Trophoblast cell (in vitro differentiated cells and primary cell): ENCODE measurements around the gene SHFL.

Experiments used
- DNase-seq, 2 donors: peaks; one replicate each; pipeline ENCODE4 v3.0.0-alpha.2; 2016
- H2AFZ ChIP-seq: 2 replicates; pipeline ENCODE4 v1.6.1; 2013; ENCODE audit warnings: low read length, moderate library complexity, mild to moderate bottlenecking; ENCODE audit not compliant: insufficient read depth, poor library complexity
- H2AK5ac ChIP-seq: 2 replicates; pipeline ENCODE4 v1.6.1; 2013; ENCODE audit warnings: mild to moderate bottlenecking, low read length
- H2BK120ac ChIP-seq: 2 replicates; pipeline ENCODE4 v1.6.1; 2013; ENCODE audit warnings: low read length, mild to moderate bottlenecking, moderate library complexity; ENCODE audit not compliant: insufficient read depth, poor library complexity
- H2BK12ac ChIP-seq: 2 replicates; pipeline ENCODE4 v1.6.1; 2013; ENCODE audit warnings: mild to moderate bottlenecking, low read length, moderate library complexity
- H2BK5ac ChIP-seq: 2 replicates; pipeline ENCODE4 v1.6.1; 2013; ENCODE audit warnings: low read length, low read depth, moderate library complexity, mild to moderate bottlenecking; ENCODE audit not compliant: poor library complexity
- H3K14ac ChIP-seq: 2 replicates; pipeline ENCODE4 v1.6.1; 2013; ENCODE audit warnings: mild to moderate bottlenecking, low read length
- H3K18ac ChIP-seq: 2 replicates; pipeline ENCODE4 v1.6.1; 2013; ENCODE audit warnings: mild to moderate bottlenecking, low read length
- H3K23ac ChIP-seq: 2 replicates; pipeline ENCODE4 v1.6.1; 2013; ENCODE audit warnings: low read length
- H3K27ac ChIP-seq: 2 replicates; pipeline ENCODE4 v1.5.1; 2013; ENCODE audit warnings: low read depth, mild to moderate bottlenecking, inconsistent platforms, low read length, moderate library complexity
- H3K27me3 ChIP-seq: 2 replicates; pipeline ENCODE4 v1.6.1; 2013; ENCODE audit warnings: inconsistent platforms, mild to moderate bottlenecking, low read length, moderate library complexity; ENCODE audit not compliant: insufficient read depth
- H3K36me3 ChIP-seq, 2 experiments: 1 replicate in 1 of 2; 2 replicates in 1 of 2; pipeline ENCODE4 v1.6.1; 2013; ENCODE audit warnings: low read length in 2 of 2, mild to moderate bottlenecking in 2 of 2, moderate library complexity in 1 of 2; ENCODE audit not compliant: insufficient read depth in 2 of 2, control insufficient read depth in 1 of 2
- H3K4ac ChIP-seq: 2 replicates; pipeline ENCODE4 v1.6.1; 2013; ENCODE audit warnings: low read depth, mild to moderate bottlenecking, low read length, moderate library complexity
- H3K4me1 ChIP-seq, 2 experiments: 1 replicate in 1 of 2; 2 replicates in 1 of 2; pipeline ENCODE4 v1.6.1; 2013; ENCODE audit warnings: low read length in 2 of 2, mild to moderate bottlenecking in 2 of 2, moderate library complexity in 1 of 2; ENCODE audit not compliant: insufficient read depth in 2 of 2, control insufficient read depth in 1 of 2
- H3K4me2 ChIP-seq: 2 replicates; pipeline ENCODE4 v1.6.1; 2013; ENCODE audit warnings: inconsistent platforms, mild to moderate bottlenecking, low read length, moderate library complexity
- H3K4me3 ChIP-seq: 2 replicates; pipeline ENCODE4 v1.5.1; 2013; ENCODE audit warnings: mild to moderate bottlenecking, low read depth, low read length, inconsistent platforms
- H3K79me1 ChIP-seq: one replicate; pipeline ENCODE4 v1.6.1; 2013; ENCODE audit warnings: low read length
- H3K79me2 ChIP-seq: 2 replicates; pipeline ENCODE4 v1.6.1; 2013; ENCODE audit warnings: low read length, mild to moderate bottlenecking; ENCODE audit not compliant: control insufficient read depth, insufficient read depth, poor library complexity
- H3K9ac ChIP-seq: 2 replicates; pipeline ENCODE4 v1.6.1; 2013; ENCODE audit warnings: mild to moderate bottlenecking, low read length
- H3K9me3 ChIP-seq: 2 replicates; pipeline ENCODE4 v1.6.1; 2013; ENCODE audit warnings: low read depth, mild to moderate bottlenecking, control low read depth, inconsistent platforms, low read length; ENCODE audit not compliant: insufficient read depth
- H4K12ac ChIP-seq: 2 replicates; pipeline ENCODE4 v1.6.1; 2013; ENCODE audit warnings: low read depth, mild to moderate bottlenecking, low read length, moderate library complexity
- H4K8ac ChIP-seq: 2 replicates; pipeline ENCODE4 v1.6.1; 2013; ENCODE audit warnings: low read depth, mild to moderate bottlenecking, low read length, moderate library complexity
- H4K91ac ChIP-seq: one replicate; pipeline ENCODE4 v1.6.1; 2013; ENCODE audit warnings: low read depth, mild to moderate bottlenecking, low read length, moderate library complexity
- WGBS: extraction: QIAGEN DNeasy Blood & Tissue Kit; methylation state at CpG from one replicate; pipeline ENCODE4 v1.1.7; 2013; ENCODE audit warnings: missing lambda C conversion rate; ENCODE audit not compliant: insufficient read length, insufficient coverage; ENCODE audit errors: extremely low coverage; 5-methylcytosine and 5-hydroxymethylcytosine counted together

Gene SHFL

GRCh38 chr19:10095948-10096614 is 10.0 kb downstream of the SHFL start:
- Histone ChIP-seq H2BK5ac (no peak overlapping the region), H3K23ac (no peak overlapping the region), H3K4ac (peak overlapping the region; percentile 43), H3K14ac (peak overlapping the region; percentile 74), H3K36me3 (no peaks in the 10 kb centered on the region), H3K27ac (no peak overlapping the region), H2BK120ac (peak overlapping the region; percentile 39), H3K27me3 (peaks cover 3% of the 10 kb centered on the region), H2AK5ac (no peak overlapping the region), H3K4me3 (peak overlapping the region; percentile 62), H2BK12ac (peak overlapping the region; percentile 15), H3K4me1 (peaks cover 6% of the 10 kb centered on the region in 2 experiments), H3K79me1 (peaks cover 4% of the 10 kb centered on the region), H2AFZ (peak overlapping the region; percentile 80), H3K9ac (no peak overlapping the region), H4K8ac (peak overlapping the region; percentile 89), H3K4me2 (peak overlapping the region; percentile 64), H3K18ac (peak overlapping the region; percentile 74), H3K9me3 (peaks cover 3% of the 10 kb centered on the region), H4K12ac (peak overlapping the region; percentile 43), H4K91ac (peak overlapping the region; percentile 67), H3K79me2 (peaks cover 2% of the 10 kb centered on the region)
- peak; percentile 92 to 99 for DNase-seq
- no CpG with 5 or more reads among the region's 97 CpGs for WGBS

- no CpG with 5 or more reads among the region's 26 CpGs for WGBS
- peaks cover 3% of the 10 kb centered on the region for H3K27me3 ChIP-seq
These were observed 10.5 kb downstream of the SHFL start for GRCh38 chr19:10096615-10096963.

GRCh38 chr19:10100163-10100785 is 14.2 kb downstream of the SHFL start:
- no peak overlapping the region for H2AFZ ChIP-seq
- H3K79me2 ChIP-seq: peaks cover 2% of the 10 kb centered on the region
- peaks cover 6% of the 10 kb centered on the region in 2 experiments for H3K4me1 ChIP-seq
- H3K79me1 ChIP-seq: peaks cover 4% of the 10 kb centered on the region
- no peak overlapping the region for H3K9ac ChIP-seq
- peaks cover 3% of the 10 kb centered on the region for H3K27me3 ChIP-seq
- no peak overlapping the region for H4K8ac ChIP-seq
- no peak overlapping the region for H3K4me3 ChIP-seq
- no peak overlapping the region for H3K18ac ChIP-seq
- H2BK120ac ChIP-seq: no peak overlapping the region
- no peak overlapping the region for H3K23ac ChIP-seq
- no peak overlapping the region for H2AK5ac ChIP-seq
- H2BK12ac ChIP-seq: no peak overlapping the region
- no peak overlapping the region for H3K14ac ChIP-seq
- no peak overlapping the region for H3K27ac ChIP-seq
- H3K9me3 ChIP-seq: peaks cover 3% of the 10 kb centered on the region
- no peak for DNase-seq
- no peak overlapping the region for H4K91ac ChIP-seq
- no peak overlapping the region for H3K4me2 ChIP-seq
- WGBS: no CpG with 5 or more reads among the region's 5 CpGs
- H3K4ac ChIP-seq: no peak overlapping the region
- H4K12ac ChIP-seq: no peak overlapping the region
- H2BK5ac ChIP-seq: no peak overlapping the region
- no peaks in the 10 kb centered on the region for H3K36me3 ChIP-seq

More at GRCh38 chr19:10096615-10096963, 10.5 kb downstream of the SHFL start:
- Histone ChIP-seq H3K9ac (no peak overlapping the region), H3K79me1 (peaks cover 4% of the 10 kb centered on the region), H2BK5ac (no peak overlapping the region), H3K36me3 (no peaks in the 10 kb centered on the region), H3K23ac (no peak overlapping the region), H3K4me3 (peak overlapping the region; percentile 62), H2AFZ (peak overlapping the region; percentile 80), H4K8ac (peak overlapping the region; percentile 89), H3K14ac (peak overlapping the region; percentile 74), H2AK5ac (peak overlapping the region; percentile 40), H3K4me1 (peaks cover 6% of the 10 kb centered on the region in 2 experiments), H3K27ac (no peak overlapping the region), H2BK120ac (peak overlapping the region; percentile 39), H4K91ac (peak overlapping the region; percentile 67), H3K18ac (peak overlapping the region; percentile 74), H3K4me2 (peak overlapping the region; percentile 64), H4K12ac (peak overlapping the region; percentile 43), H3K79me2 (peaks cover 2% of the 10 kb centered on the region), H3K4ac (peak overlapping the region; percentile 43), H2BK12ac (no peak overlapping the region), H3K9me3 (peaks cover 3% of the 10 kb centered on the region)
- peak in 1 of 2 donors; percentile 23 for DNase-seq

DNA sequence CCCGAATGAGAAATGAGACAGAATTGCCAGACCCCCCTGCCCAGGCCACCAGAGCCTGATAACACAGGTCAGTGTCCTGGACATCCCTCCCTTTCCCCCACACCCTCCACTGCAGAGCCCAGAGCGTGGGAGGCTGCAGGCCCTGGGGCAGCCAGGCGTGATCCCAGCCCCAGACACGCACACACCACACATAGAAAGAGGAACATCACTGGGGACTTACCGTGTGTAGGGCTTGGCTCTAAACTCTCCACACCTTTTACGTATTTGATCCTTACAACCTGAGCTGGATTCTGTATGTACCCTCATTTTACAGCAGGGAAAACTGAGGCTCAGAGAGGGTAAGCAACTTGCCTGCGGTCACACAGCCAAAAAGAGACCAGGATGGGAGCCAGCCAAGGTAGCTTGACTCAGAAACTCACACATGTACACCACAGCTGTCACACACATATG is 16.7 kb downstream of the SHFL start:
- Histone ChIP-seq H4K12ac (no peak overlapping the region), H2AK5ac (no peak overlapping the region), H2BK12ac (no peak overlapping the region), H3K9ac (no peak overlapping the region), H3K14ac (no peak overlapping the region), H2BK120ac (no peak overlapping the region), H2AFZ (no peak overlapping the region), H3K27me3 (no peaks in the 10 kb centered on the region), H3K27ac (no peak overlapping the region), H3K79me2 (peaks cover 9% of the 10 kb centered on the region), H4K91ac (no peak overlapping the region), H3K9me3 (no peaks in the 10 kb centered on the region), H3K4me3 (no peak overlapping the region), H3K4me2 (no peak overlapping the region), H2BK5ac (no peak overlapping the region), H3K23ac (no peak overlapping the region), H3K79me1 (peaks cover 3% of the 10 kb centered on the region), H3K18ac (no peak overlapping the region), H3K4ac (no peak overlapping the region), H4K8ac (no peak overlapping the region), H3K4me1 (peaks cover 0 to 10% of the 10 kb centered on the region in 2 experiments), H3K36me3 (peaks cover 3 to 7% of the 10 kb centered on the region in 2 experiments)
- WGBS: no CpG with 5 or more reads among the region's 7 CpGs
- DNase-seq: no peak
